HG02623 (cell line): ENCODE results near the gene RNF214.

ENCODE experiments used
- ATAC-seq: cut with Tn5 transposase; IDR thresholded peaks from one replicate; pipeline ENCODE4 v1.9.1; 2021; ENCODE audit warnings: moderate library complexity; ENCODE audit not compliant: unreplicated experiment

Gene RNF214

DNA sequence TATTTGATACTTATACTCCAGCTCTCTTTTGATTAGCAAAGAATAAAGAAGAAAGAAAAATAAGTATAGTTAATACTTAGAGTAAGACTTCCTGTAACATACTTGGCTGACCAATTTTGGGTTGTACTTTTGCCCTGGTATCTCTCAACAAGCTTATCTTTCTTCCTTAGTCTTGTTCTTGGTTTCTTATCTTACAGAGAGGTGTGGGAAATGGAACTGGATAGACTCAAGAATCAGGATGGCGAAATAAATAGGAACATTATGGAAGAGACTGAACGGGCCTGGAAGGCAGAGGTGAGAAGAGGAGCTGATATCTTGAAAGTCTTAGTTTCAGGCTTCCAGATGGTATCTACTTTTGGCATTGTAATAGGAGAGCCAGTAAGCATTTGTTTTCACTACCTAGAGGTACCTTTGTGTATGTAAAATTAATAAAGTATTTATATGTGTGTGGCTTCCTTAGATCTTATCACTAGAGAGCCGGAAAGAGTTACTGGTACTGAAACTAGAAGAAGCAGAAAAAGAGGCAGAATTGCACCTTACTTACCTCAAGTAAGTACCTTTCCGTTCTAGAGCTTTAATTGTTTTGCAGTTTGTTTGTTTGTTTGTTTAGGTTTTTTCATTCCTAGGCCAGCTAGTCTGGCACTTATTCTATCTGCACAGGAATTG, 47.4 kb downstream of the RNF214 start:
- no peak for ATAC-seq

DNA sequence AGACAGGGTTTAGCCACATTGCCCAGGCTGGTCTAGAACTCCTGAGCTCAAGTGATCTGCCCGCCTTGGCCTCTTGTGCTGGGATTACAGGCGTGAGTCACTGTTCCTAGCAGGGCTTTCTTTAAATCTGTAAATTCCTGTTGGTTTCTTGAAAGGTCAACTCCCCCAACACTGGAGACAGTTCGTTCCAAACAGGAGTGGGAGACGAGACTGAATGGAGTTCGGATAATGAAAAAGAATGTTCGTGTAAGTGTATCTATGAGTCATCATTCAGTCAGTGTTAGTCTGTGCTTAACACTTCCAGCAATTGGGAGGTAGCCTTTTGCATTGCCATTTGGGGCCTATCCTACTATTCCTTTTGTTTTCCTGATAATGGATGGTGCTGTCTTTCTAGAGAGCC, 48.7 kb downstream of the RNF214 start:
- no peak for ATAC-seq

- no peak for ATAC-seq
Measured at GRCh38 chr11:117281869-117282268, 49.4 kb downstream of the RNF214 start.

DNA sequence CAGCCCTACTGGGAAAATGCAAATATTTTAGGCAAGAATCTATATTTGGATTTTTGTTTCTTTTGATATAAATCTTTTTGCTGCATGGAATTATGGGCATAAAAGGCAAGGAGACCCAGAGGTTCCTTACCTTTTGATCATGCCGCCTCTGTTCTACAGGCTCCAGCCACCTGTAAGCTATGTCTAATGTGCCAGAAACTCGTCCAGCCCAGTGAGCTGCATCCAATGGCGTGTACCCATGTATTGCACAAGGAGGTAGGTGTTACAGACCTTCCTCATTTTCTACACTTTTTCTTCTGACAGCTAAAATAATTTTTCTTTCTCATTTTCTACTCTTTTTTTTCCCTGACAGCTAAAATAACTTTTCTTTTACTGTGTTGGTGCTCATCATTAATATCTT, 50.5 kb downstream of the RNF214 start:
- ATAC-seq: no peak

DNA sequence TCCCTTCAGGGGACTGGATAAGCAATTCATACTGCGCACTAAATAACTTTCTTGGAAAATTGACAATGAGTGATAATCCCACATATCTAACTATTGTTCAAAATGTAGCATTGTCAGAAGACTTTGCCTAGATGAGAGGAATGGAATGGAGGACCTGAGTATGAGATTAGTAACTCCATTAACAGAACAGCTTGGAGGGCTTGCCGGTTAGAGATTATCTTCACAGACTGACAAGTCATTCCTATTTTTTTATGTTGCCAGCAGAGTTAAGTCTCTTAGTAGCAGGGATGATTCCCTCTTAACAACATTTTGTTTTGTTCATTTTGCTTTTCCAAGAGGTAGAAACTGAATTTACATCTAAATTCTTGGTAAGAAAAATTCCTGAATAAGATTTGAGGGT, 51.6 kb downstream of the RNF214 start:
- ATAC-seq: no peak

DNA sequence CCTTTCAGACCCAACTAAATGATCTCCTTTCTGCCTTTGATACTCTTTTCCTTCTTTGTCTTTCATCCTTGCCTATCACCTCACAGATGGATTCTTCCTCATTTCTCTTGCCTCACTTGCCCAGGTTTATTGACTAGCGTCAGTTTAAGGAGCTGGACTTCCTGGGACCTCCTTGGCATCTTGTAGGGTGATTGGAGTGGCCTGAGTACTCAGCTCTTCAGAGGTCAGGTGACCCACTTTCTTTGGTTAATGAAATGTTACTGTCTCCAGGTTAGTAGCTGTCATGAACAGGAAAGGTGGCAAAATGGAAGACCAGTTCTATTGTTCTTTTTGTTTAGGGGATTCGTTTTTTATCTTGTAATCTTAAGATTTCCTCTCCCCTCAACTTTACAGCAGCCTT, 54.1 kb downstream of the RNF214 start:
- no peak for ATAC-seq

- no peak for ATAC-seq
Measured at GRCh38 chr11:117287668-117288067, 55.2 kb downstream of the RNF214 start.

- no peak for ATAC-seq
Measured at GRCh38 chr11:117289795-117290194, 57.3 kb downstream of the RNF214 start.

DNA sequence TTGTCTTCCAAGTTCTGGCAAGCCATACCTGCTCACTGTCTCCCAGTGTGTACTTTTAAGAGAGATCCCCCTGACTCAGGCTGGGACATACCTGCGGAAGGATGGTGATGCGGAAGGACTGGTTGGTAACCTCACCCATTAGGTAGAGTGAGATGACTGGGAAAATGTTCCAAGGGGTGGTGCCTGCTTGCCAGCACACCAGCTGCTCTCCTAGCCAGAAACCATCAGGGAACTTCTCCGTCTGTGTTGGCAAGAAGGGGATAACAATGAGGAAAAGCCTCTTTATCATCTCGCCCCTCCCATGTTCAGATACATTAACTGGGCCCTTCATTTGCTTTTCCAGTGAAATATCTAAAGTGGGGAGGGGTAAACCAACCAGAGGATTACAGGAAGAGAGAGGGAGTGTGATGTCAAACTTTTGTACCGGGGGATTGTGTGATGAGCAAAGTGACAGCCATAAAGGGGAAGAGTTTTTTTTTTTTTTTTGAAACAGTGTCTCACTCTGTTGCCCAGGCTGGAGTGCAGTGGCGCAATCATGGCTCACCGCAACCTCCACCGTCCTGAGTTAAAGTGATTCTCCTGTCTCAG, 58.4 kb downstream of the RNF214 start, which contains the start of gene BACE1-AS:
TSS of gene BACE1-AS (plus strand) at position 538 of the 588 bp plus-strand sequence.
- no peak for ATAC-seq

DNA sequence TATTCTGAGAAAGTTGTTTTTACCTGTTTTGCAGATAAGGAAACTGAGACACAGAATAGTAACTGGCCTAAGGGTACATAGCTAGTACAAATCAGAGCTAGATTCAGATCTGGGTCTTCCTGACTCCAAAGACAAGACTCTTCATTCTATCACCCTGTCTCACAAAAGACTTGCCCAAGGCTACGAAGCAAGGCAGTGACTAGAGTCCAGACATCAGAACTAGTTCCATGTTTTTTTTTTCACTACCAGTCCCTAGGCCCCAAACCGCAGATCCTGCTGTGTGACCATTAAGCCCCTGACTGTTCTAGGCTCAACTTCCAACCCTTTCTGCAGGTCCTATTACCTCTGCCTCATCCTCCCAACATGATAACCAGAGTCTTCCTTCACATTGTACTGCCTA, 60.1 kb downstream of the RNF214 start:
- no peak for ATAC-seq

DNA sequence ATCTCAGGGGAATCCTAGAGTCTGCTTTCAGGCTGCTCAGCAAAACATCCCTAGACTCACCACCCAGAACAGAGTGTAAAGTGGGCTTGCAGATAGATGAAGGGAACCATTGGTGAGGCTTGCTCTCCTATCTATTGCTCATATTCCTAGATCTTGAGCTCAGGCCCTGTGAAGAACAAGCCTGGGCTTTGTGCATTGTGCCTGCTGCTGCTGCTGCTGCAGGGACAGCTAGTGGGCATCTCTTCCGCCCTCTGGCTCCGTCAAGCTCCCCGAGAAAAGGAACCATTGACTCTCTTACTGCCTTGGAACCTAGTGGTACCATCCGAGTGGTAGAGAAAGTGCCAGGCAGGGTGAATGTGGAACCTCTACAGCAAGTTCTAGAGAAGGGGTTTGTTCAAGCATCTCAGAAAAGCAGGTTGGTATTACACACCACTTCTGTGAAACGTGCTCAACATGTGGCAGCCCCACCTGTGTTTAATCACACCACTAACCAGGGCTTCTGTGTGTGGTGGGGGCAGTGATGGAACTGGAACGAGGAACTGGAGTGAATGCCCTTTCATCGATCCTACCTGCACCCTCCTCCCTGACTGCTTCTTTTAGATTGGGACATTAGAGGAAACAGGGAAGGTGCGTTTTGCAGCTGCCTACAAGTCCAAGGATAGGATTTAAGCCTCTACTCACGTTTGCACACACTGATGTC, 63.1 kb downstream of the RNF214 start:
- no peak for ATAC-seq

DNA sequence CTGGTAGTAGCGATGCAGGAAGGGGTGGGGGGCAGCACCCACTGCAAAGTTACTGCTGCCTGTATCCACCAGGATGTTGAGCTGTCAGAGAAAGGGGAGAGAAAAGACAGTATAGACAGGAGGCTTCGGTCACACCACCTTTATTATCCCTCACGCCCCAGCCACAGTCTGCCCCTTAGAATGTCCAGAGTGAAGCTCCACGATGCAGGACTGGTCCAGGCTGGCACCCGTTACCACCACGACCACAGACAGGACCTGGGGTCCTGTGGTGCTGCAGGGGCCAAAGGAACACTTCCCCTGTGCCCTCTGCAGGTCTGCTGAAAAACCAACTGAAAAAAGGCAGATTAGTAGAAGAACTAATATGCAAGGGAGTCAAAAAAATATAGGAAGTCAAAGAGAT, 64.4 kb downstream of the RNF214 start:
- no peak for ATAC-seq

DNA sequence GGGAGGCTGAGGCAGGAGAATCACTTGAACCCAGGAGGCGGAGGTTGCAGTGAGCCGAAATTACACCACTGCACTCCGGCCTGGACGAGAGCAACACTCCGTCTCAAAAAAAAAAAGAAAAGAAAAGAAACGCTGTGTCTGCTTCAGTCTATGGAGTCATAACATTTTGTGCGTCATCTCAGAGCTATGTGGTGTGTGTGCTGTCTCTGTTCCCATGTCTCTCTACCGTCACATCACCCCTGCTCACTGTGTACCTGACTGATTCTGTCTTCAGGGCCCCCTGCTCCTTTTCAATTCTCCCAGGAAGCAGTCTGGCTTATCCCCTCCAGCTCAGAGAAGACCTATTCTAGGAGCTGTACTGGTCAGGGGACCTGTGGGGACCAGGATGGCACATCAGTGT, 65.7 kb downstream of the RNF214 start:
- ATAC-seq: no peak

- no peak for ATAC-seq
Measured at GRCh38 chr11:117299351-117300282, 67.1 kb downstream of the RNF214 start.

DNA sequence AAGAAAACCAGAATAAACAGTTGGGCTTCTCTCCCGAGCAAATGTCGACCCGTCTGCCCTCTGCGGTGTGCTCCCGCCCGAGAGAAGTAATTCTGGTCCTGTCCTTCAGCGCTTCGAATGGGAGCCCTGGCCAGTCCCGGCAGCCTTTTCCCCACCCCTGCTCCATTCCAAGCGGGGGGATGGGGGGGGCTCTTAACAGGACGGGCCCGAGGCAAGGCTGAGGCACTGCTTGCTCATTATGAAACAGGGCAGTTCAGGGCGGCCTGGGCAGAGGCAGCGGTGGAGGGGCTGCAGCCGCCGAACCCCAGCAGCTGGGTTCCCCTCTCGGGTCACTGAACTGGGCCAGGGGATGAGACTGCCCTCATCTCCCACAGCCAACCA, 67.8 kb downstream of the RNF214 start:
- ATAC-seq: no peak

- ATAC-seq: no peak
Measured at GRCh38 chr11:117300773-117301172, 68.3 kb downstream of the RNF214 start.

GRCh38 chr11:117302228-117302627, 69.8 kb downstream of the RNF214 start:
- no peak for ATAC-seq

- ATAC-seq: no peak
Measured at GRCh38 chr11:117303101-117303500, 70.6 kb downstream of the RNF214 start.

DNA sequence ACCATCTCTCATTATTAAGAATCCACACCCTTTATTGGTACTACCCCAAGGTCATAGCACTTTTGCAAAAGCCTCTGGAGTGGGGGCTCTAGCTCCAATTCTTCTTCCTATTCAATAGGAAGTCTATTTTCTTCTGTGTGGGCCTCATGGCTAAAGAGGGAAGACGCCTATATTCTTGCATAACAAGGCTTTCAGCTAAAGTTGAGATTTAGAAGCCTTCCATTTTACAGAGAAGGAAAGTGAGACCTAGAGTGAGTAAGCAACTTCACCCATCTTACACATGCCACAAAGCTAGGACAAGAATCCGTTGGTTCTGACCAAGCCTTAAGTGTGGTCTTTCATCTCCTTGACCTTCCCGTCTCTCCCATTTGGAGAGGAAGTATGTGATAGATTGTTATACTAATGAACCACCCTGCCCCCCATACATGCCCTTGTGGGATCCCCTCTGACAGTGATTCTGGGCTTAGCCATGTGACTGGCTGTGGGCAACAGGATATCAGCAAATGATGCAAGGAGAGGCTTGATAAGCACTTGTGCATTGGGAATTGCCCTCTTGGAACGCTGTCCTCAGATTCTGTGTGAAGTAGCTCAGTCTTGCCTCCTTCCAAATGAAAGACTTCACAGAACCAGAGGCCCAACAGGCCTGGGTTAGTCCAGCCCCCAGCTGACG, 71.3 kb downstream of the RNF214 start:
- ATAC-seq: no peak

DNA sequence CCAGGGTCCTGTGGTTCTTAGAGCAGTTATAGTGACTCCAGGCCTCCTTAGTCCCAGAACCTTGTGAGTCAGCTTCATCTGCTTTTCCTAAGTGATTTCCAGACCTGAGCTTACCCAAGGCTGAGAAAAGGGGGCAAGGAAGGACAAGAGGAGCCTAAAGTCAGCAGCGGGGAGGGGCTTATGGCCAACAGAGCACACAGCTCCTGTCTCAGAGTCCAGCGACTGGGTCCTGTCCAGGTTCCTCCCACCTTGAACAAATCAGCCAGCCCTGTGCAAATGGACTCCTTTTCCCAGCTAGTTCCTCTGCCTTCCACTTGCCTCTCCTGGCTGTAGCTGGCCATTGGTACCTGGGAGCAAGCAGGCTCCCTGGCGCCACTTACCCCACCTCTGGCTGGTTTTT, 72.7 kb downstream of the RNF214 start:
- no peak for ATAC-seq

- no peak for ATAC-seq
Measured at GRCh38 chr11:117309310-117309709, 76.8 kb downstream of the RNF214 start.
